Forelimb muscle (tissue), 1 donor: ENCODE data around the gene POLR2A. TPM values are rescaled to one million over a fixed set of nuclear protein-coding genes. Genes with fewer than 3 reads are reported as not detected.

Experiments
- DNase-seq: peaks from one replicate; pipeline ENCODE4 v3.0.0-alpha.2; 2013; ENCODE audit warnings: low read depth
- polyA plus RNA-seq: library from polyadenylated mRNA; unstranded; fragments of 120-200 nt; gene quantifications from one replicate; pipeline ENCODE4 v1.2.1, GENCODE V29; 2013; ENCODE audit not compliant: insufficient read length

POLR2A gene
- polyA plus RNA-seq, 1 donor = 53.3 TPM

GRCh38 chr17:7502987-7503386, 18.8 kb downstream of the POLR2A start:
- DNase-seq = no peak

- no peak for DNase-seq
These were observed 19.4 kb downstream of the POLR2A start for GRCh38 chr17:7503521-7503920.

GRCh38 chr17:7508145-7508544, 24.0 kb downstream of the POLR2A start:
- DNase-seq = no peak

DNA sequence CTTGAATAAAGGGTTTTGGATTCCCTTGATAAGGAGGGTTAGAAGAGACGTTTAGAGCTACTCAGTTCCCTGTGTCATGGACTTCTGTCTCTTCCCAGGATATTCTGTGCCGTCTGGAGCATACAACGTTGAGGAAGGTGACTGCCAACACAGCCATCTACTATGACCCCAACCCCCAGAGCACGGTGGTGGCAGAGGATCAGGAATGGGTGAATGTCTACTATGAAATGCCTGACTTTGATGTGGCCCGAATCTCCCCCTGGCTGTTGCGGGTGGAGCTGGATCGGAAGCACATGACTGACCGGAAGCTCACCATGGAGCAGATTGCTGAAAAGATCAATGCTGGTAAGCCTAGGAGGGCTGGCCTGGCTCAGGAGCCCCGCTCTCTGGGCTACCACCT, 24.7 kb downstream of the POLR2A start:
- DNase-seq = no peak

DNA sequence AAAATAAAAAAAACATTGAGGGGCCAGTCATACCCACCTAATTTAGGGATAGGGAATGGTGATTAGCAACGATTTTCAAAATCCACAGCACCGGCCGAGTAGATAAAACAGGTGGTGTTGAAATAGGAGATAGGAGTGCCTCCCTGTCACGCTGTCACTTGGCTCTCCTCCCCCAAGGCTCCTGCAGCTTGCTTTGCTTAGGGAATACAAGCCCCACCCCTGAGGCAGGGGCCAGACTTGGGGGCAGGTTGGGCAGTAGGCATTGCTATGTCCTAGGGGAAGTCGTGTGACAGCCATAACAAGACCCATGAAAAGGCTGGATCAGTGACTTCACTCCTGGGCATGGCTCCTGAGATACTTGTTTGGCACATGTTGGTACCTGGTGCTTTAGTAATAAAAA, 25.8 kb downstream of the POLR2A start:
- DNase-seq = no peak

DNA sequence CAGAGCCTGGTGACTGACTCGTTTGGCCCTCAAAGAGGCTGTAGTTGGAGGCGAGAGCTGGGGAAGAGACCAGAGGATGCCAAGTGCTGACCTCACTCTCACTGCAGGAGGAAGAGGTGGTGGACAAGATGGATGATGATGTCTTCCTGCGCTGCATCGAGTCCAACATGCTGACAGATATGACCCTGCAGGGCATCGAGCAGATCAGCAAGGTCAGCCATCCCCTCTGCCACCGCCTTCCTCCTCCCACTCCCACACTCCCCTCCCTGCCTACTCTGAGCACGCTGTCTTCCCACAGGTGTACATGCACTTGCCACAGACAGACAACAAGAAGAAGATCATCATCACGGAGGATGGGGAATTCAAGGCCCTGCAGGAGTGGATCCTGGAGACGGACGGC, 26.9 kb downstream of the POLR2A start:
- DNase-seq = no peak

DNA sequence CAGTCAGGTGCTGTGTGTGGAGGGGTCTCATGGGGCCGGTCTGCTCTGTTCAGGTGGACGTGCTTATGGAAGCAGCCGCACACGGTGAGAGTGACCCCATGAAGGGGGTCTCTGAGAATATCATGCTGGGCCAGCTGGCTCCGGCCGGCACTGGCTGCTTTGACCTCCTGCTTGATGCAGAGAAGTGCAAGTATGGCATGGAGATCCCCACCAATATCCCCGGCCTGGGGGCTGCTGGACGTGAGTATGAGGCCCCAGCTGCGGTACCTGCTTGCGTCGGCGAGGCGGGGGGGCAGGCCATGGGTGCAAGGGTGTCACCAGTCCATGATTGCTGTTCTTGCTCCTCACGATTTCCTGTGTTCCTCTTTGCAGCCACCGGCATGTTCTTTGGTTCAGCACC, 27.9 kb downstream of the POLR2A start:
- no peak for DNase-seq

DNA sequence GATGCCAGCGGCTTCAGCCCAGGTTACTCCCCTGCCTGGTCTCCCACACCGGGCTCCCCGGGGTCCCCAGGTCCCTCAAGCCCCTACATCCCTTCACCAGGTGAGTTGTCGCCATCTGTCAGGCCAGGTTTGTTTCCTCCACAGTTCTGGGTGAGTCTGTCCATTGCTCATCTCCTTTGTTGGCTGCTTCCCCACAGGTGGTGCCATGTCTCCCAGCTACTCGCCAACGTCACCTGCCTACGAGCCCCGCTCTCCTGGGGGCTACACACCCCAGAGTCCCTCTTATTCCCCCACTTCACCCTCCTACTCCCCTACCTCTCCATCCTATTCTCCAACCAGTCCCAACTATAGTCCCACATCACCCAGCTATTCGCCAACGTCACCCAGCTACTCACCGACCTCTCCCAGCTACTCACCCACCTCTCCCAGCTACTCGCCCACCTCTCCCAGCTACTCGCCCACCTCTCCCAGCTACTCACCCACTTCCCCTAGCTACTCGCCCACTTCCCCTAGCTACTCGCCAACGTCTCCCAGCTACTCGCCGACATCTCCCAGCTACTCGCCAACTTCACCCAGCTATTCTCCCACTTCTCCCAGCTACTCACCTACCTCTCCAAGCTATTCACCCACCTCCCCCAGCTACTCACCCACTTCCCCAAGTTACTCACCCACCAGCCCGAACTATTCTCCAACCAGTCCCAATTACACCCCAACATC, 28.8 kb downstream of the POLR2A start:
- no peak for DNase-seq

DNA sequence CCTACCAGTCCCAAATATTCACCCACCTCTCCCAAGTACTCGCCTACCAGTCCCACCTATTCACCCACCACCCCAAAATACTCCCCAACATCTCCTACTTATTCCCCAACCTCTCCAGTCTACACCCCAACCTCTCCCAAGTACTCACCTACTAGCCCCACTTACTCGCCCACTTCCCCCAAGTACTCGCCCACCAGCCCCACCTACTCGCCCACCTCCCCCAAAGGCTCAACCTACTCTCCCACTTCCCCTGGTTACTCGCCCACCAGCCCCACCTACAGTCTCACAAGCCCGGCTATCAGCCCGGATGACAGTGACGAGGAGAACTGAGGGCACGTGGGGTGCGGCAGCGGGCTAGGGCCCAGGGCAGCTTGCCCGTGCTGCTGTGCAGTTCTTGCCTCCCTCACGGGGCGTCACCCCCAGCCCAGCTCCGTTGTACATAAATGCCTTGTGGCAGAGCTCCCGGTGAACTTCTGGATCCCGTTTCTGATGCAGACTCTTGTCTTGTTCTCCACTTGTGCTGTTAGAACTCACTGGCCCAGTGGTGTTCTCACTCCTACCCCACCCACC, 29.8 kb downstream of the POLR2A start:
- no peak for DNase-seq

DNA sequence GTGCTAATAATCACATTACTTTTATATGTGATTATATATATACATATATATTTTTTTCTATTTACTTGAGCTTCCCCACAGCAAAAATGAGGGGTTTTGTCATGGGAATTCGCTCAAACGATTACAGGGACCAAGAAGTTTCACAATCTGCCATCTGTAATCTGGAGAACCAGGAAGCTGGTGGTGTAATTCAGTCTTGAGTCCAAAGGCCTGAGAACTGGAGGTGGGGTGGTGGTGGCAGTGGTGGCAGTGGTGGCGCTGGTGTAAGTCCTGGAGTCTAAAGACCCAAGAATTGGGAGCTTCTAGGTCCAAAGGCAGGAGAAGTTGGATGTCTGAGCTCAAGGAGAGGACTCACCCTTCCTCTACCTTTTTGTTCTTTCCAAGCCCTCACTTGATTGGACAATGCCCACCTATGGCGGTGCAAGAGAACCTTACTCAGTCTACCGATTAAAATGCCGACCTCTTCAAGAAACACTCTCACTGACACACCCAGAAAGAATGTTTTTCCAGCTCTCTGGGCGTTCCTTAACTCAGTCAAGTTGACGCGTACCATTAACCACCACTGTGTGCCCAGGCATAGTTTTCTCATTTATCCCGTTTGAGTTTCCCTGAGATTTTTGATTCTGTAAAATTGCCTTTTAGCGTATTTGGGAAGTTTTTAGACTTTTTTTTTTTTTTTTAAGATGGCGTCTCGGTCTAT, 31.9 kb downstream of the POLR2A start:
- no peak for DNase-seq

GRCh38 chr17:7523033-7523432, 38.9 kb downstream of the POLR2A start:
- no peak for DNase-seq

DNA sequence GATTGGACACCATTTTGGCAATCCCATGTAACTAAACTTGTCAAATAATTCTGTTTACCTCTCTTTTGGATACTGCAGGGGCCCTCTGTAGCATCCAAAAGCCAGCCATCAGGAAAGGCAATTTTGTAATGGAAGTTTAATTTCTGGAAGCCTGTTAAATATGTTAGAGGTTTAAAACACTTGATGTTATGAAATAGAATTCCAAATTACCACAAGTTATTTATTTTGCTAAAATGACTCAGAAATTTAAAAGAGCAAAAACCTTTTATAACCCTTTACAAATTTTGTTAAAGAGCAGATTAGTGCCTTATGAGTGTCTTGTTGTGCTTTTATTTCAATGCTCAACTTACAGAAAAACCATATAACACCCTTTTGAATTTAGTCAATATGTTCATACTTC, 44.7 kb downstream of the POLR2A start:
- no peak for DNase-seq

DNA sequence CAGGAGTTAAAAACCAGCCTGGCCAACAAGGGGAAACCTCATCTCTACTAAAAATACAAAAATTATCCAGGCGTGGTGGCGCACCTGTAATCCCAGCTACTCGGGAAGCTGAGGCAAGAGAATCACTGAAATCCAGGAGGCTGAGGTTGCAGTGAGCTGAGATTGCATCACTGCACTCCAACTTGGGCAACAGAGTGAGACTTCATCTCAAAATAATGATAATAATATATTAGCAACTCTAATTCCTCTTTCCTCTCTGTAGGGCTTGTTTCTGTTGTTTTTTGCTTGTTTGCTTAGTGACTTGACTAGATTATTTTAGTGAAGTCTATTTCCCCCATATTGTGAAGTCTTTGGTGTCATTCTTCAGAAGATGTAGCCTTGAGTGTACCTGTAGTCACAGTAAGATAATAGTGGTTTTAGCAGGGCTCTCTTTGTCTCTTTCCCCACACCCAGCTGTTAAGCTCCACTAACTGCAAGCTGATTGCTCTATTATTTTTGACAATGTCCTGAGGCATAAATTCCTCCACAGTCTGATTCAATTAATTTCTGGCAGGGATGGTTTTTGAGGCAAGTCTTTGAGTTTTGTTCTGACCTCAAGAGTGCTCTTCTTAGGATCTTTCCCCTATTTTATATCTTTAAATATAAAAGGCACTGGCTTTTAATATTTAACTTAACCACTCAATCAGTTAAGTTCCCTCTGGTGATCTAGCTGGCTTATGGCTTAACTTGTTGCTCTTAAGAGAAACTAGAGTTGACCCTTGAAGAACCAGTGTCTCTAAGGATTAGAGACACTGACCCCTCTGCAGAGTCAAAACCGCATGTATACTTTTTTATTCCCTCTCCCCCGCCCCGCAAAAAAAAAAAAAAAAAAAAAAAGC, 46.1 kb downstream of the POLR2A start:
- no peak for DNase-seq

DNA sequence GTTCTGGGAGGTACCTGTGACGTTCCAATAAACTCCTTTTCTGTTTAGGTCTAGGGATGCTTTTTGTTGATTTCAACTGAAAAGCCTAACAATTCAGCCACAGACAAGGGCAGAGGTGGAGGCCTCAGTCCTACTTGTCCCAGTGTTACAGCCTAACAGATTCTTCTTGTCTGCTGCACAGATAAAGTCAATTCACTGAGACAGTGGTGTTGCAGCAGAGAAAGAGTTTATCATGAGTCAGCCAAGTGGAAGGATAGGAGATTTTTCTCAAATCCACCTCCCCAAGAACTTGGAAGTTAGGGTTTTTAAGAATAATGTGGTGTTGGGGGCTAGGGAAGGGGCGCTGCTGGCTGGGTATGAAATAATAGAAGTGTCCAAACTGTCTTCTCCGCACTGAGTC, 53.9 kb downstream of the POLR2A start:
- DNase-seq = no peak

GRCh38 chr17:7538891-7539545, 54.9 kb downstream of the POLR2A start:
- DNase-seq = no peak

- DNase-seq = no peak
These were observed 57.0 kb downstream of the POLR2A start for GRCh38 chr17:7541074-7541621.

DNA sequence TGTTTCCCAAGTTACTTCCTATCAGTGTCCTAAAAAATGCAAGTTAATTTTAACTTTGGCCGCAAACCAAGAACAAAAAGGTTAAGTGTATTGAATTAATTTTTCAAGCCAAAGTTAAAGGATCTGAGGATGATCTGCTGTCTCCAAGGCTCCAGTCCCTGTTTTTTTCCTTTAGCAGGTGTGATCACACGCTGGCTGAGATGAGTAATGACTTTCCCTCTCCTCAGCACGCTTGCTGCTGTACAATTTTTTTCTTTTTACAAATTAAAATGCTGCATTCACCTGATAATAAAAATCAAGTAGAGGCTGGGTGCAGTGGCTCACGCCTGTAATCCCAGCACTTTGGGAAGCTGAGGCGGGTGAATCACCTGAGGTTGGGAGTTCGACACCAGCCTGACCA, 60.7 kb downstream of the POLR2A start:
- DNase-seq = no peak

DNA sequence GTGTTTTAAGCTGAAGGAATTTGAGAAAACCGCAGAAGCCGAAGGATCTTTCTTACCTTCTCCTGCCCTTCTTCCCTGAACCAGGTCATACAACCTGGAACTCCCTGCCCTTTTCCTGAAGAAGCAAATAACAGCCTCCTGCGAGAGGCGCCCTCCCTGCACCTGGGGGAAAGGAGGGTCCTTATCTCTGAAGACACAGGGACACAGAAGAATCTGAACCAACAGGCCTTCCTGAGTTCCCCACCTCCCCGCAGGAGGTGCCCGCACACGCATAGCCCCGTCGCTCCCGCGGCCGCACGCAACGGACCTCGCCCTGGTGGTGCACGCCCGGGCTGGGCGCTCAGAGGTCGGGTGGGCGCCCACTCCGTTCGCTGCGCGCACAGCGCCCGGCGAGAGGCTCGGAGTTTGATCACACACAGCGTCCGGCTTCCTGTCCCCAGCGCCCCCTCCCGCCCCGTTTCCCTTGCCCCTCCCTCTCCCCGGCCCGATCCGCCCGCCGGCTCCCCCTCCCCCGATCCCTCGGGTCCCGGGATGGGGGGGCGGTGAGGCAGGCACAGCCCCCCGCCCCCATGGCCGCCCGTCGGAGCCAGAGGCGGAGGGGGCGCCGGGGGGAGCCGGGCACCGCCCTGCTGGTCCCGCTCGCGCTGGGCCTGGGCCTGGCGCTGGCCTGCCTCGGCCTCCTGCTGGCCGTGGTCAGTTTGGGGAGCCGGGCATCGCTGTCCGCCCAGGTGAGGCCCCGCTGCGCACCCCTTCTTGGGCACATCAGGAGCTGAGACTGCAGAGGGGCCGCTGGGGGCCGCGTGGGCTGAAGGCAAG, 64.6 kb downstream of the POLR2A start, which contains the start of gene TNFSF12:
Gene TNFSF12, plus strand, starts transcription at position 474 of the 816 bp plus-strand sequence. Its CDS starts 96 bp downstream, at position 570.
- DNase-seq = no peak
